NCI-H146 treated with DMSO at 0.1 percent for 48 hours (cell line): ENCODE data around the gene RUSF1.
"Not testable (repeated sequence)": the region's sequence is repeated elsewhere in the genome, so short reads cannot be mapped to it uniquely, and the experiment has no call there.

ENCODE experiments used
- DNase-seq: peaks from one replicate; lab custom pipeline; 2025; ENCODE audit not compliant: unreplicated experiment; lab: John Stamatoyannopoulos, UW

The RUSF1 gene

DNA sequence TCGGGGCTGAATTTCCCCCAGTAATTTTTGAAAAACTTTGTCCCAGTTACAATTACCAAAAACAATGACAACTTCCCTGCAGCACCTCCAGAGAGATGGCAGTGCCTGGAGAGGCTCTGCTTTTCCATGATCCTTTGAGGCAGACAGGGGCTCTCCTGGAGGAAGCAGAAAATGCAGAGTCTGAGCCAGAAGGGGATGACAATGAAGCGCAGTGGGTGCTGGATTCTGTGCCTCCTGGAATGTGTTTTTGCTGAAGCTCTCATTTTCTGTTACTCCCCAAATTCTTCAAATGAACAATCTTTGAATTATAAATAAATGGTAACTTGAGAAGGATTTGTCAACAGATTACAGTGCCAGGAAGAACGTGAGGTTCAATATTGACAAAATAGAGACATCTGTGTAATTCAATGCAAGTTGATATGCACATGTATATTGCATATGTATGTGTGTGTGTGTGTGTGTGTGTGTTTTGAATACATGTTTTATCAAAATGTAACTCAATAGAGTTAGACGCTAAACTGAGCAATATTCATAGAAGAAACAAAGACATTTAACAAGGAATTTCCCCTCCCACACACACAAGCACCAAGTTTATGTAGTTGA, 9.7 kb upstream of the RUSF1 start:
- no peak for DNase-seq

DNA sequence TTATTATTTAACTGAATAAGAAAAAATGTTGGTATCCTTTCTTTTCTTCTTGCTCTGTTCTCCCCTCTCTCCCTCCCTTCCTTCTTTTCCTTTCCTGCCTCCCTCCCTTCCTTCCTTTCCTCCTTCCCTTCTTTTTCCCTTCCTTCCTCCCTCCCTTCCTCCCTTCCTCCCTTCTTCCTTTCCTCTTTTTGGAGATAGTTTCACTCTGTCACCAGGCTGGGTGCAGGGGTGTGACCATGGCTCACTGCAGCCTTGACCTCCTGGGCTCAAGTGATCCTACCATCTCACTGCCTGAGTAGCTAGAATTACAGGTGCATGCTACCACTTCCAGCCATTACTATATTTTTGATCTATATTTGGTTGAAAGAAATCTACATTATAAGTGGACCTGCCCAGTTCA, 5.7 kb upstream of the RUSF1 start:
- DNase-seq: no peak

DNA sequence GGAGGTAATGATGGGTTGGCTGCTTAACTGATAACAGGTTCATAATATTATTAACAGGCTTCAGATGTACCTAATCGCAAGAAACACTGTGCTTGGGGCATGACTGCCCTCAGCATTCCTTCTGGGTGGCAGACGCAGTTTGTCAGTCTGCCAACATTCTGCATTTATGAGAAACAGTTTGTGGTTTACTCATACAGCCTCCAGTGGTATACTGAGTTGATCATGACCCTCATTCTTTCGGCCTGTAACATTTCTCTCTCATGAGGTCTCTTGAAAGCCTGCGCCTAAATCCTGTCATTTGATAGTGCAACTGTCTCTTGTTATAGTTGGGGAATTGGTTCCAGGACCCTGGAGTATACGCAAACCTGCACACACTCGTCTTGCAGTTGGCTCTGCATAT, 4.9 kb upstream of the RUSF1 start:
- no peak for DNase-seq

DNA sequence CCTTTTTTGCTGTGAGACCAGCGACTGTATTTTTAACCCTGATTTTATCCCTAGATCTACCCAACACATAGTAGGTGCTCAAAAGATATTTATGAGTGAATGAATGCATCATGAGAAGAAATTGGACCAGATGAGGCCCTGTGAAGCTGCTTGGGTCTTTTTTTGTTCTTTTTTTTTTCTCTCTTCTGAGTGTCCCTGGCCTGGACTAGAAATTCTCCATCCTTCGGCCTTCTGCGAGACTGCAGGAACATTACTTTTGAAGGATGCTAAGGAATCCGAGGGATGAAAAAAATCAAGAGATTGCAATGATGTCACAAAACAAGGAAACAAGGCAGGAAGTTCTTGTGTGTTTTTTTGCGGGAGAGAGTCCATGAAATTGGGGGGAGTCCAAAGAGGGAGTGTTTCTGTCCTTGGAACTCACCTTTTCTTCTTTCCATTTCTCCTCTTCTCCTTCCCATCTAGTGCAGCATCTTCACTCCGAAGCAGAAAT, 560 bp upstream of the RUSF1 start:
- no peak for DNase-seq

DNA sequence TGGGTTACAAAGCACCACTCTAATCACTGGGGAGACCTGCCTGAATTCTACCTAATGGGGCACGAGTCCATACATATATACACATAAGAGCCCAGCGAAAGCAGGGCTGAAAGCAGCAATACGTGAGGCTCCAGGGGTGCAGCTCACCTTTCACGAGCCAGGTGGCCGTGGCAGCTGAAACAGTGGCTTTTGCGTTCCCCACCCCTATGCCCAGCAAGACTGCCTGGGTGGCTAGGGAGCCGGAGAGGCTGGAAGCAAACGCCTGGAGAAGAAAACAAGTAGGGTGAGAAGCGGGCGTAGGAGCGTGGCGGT, 618 bp downstream of the RUSF1 start:
- no peak for DNase-seq

DNA sequence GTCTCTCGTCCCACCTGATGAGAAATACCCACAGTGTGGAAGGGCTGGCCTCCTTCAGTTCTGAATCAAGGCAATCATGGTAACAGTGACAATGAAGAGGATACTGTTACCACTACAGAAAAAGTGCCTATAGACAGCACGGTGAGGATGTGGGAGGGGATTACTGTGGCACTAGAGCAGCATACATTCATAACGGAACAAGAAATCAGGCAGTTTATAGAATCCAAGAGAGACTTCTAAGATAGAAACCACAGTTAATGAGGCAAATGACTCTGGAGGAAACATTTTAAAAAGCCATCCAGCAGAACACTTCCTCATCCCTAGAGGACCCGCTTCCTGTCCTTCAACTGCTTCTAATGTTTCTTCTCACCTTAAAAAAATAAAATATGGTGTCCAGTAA, 2.7 kb downstream of the RUSF1 start:
- no peak for DNase-seq

DNA sequence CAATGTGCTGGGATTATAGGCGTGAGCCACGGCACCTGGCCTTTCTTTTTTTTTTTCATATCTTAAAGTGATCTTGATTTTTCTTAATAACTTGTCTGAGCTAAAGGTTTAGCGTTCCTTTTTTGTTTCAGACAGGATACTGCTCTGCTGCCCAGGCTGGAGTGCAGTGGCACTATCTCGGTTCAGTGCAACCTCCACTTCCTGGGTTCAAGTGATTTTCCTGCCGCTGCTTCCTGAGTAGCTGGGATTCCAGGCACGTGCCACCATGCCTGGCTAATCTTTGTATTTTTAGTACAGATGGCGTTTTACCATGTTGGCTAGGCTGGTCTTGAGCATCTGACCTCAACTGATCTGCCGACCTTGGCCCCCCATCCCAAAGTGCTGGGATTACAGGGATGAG, 4.0 kb downstream of the RUSF1 start:
- no peak for DNase-seq

DNA sequence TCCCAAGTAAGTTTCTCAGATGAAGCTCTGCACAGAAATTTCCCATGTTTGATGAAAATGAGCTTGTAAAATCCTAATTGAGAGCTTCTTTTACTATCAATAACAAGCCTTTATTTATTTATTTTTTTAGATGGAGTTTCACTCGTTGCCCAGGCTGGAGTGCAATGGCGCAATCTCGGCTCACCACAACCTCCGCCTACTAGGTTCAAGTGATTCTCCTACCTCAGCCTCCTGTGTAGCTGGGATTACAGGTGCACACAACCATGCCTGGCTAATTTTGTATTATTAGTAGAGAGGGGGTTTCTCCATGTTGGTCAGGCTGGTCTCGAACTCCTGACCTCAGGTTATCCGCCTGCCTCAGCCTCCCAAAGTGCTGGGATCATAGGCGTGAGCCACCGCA, 4.6 kb downstream of the RUSF1 start:
- DNase-seq: not testable (repeated sequence)

DNA sequence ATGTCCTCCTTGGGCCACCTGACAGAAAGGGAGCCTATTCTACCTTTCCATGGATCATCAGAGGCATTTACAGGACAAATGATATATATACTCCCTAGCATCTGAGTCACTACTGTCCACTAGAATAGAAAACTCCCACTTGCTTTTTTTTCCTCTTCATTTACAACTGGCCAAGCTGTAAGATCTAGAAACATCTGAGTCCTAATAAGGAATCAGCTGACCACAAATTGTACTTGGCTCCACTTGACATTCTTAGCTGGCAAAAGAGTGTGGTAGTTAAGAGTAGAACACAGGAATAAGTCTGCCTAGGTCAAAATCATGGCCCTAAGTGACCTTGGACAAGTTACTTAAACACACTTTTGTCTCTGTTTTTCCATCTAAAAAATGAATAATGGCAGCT, 5.2 kb downstream of the RUSF1 start:
- no peak for DNase-seq

DNA sequence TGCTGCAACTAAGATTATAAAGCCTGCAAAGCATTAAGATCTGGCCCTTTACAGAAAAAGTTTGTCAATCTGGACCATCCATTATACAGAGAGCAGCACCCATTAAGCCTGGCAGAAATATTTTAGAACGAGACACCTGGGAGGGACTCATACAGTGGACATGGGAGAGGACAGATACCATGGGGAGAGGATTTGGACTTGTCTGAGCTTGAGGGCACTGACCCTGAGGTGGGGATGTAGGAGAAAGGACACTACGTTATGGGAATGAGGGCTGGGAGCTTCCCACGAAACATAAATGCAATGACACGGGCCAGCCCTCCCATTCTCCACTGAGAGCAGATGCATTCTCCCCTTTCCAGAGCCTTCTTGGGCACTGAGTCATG, 6.2 kb downstream of the RUSF1 start:
- no peak for DNase-seq

DNA sequence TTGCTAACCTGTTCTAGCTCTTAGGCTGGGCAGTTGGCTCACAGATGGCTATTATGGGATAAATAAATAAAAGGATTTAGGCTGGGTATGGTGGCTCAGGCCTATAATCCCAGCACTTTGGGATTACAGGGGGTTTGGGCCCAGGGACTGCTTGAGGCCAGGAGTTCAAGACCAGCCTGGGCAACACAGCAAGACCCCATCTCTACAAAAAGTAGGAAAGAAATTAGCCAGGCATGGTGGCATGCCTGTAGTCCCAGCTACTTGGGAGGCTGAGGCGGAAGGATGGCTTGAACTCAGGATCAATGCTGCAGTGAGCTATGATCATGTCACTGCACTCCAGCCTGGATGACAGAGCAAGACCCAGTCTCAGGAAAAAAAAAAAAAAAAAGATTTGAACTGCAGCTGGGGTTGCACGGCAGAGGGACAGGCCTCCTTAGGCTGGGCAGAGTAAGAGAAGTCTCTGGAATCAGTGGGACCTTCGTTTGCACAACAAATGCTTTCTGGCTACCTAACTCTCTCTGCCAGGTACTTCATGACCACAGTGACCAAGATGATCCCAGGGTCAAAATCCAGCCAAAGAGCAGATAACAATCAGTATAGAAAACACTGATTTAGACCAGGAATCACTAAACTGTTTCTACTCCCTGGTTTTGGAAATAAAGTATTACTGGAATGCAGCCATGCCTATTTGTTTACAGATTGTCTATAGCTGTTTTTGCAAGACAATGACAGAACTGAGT, 6.8 kb downstream of the RUSF1 start:
- DNase-seq: no peak

DNA sequence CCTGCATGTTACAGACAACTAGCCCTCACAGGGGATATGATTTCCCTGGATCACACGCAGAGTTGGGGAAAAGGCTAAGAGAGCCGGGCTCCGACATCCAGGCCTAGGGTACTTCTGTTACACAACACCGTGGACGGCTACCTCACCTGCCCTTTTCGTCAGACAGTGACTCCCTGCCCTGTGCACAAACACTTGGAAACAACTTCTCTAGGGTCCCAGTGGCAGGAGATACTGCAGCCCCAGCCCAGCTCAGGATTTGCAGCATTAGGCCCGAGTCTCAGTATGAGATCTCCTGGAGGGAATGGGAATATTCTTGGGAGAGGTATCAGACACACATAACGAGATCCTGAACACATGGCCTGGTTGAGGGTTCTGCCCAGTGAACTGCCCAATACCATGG, 8.3 kb downstream of the RUSF1 start:
- no peak for DNase-seq

DNA sequence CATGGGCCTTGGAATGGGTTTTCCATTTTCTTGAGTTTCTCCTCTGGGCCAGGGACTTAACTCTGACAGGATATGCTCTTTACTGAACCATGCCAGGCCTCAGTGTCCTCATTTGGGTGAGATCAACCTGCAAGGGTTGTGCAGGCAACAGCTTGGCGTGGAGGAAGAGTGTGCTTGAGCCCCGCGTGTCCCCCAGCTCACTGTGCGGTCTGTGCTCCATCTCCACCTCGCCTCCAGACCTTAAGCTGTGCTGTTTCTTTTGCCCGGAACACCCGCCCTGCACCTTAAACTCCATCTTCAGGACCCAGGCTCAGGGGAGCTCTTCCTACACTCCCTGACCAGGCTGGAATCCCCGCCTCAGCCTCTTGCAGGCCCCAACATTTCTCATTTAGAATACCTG, 9.7 kb downstream of the RUSF1 start:
- DNase-seq: no peak

DNA sequence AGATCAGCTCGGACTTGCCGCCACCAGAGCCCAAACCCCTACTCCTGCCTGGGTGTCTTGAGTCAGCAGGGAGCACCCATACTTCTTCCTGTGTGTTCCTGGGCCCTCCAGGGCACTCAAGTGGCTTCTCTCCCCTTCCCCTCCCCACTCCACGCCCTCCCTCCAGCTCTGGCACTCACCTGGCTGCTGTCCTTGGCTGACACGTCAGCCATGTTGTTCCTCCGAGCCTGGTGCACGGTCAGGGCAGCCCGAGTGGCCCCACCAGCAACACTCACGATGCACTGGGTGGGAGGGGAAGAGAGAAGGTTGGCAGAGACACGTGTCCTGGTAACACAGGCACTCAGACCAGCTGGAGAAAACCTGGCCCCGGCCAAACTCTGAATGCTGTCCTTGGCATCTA, 11.5 kb downstream of the RUSF1 start:
- no peak for DNase-seq

DNA sequence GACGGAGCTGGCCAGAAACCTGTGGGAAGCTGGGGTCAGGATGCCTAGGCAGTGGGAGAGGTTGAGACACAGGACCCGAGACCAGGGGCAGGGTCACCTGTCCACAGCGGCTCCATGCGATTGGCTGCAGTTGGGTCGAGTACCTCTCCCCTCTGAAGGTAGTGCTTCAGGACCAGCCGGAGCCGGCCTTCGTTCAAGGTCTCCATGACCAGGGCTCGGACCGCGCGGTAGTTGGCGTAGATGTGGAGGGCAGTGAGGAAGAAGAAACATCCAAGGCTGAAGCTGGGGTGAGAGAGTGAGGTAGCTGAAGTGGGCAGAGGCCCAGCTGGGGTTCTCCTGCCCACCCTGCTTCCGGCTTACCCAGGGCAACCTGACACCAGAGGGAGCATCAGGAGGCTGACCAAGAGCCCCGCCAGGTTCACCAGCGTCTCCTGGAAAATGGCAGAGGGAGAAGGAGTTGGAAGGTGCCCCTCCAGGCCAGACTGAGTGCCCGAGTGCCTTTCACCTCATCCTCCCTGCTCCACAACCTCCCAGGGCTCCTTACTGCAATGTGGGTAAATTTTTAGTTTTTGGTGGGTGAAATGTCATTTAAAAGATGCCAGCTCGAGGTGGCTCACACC, 14.6 kb downstream of the RUSF1 start:
- DNase-seq: no peak

DNA sequence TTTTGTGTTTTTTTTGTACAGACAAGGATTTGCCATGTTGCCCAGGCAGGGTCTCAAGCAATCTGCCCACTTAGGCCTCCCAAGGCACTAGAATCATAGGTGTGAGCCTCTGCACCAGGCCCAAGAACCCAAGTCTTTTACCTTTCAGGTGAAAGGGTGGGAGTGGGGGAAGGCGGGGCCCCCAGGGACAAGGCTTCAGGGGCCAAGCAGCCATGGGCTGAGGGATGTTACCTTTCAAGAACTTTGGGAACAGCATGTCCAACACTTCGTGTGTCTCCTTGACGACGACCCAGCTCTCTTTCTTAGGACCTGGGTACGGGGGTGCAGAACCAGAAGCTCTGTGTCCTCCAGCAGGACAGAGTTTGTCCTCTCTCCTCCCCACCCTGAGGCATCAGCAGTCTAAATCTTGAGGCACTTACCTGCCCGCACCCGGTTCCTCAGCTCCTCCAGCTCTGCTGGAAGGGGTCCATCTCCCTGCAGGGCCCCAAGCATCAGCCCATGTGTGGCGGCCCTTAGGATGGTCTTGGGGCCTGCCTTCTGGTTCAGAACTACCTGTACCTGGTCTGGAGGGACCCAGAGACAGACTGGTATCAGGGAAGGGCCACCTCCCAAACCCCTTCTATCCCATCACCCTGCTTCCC, 16.3 kb downstream of the RUSF1 start:
- no peak for DNase-seq

DNA sequence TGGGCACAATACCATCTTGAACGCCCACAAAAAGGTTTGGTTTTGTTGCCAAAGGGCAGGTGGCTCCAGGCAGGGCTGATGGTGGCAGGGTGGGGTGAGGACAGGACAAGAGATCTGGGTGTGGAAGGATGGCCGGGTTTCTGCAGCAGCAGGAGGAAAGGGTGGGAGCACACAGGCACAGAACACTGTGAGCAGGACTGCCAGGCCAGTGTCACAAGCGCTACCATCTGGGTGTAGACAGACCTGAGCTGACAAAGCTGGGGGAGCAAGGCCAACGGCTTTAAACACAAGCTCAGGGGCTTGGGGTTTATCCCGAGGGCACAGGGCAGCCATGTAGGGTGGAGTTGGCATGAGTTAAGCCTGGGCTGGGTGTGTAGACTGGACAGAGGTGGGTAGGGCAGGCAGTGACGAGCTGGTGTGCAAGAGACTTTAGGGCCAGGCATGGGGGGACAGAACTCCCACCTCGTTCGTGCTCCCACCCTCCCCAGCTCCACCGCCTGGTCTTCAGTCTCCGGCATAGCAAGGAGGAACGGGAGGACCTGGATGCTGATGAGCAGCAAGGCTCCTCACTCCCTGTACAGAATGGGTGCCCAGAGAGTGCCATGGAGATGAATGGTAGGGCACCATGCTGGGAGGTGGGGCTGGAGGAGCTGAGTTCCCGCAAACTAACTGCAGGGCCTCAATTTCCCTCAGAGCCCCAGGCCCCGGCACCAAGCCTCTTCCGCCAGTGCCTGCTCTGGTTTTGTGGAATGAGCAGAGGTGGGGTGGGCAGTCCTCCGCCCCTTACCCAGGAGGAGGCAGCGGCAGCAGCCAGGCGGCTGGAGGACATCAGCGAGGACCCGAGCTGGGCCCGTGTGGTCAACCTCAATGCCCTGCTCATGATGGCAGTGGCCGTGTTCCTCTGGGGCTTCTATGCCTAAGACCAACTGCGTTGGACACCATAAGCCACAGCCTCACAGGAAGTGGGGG, 18.3 kb downstream of the RUSF1 start:
- DNase-seq: no peak

DNA sequence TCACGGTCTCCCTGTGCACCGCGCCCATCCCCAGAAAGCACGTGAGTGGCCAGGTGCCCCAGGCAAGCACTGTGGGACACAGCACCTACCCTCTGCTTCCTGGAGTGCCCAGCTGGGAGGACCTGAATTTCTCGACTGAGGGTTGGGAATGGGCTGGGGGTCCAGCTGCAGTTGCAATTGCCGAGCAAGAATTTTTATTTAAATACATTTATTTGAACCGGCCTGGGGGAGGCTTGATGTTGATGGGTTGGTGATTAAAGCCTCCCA, 19.0 kb downstream of the RUSF1 start:
- DNase-seq: no peak

DNA sequence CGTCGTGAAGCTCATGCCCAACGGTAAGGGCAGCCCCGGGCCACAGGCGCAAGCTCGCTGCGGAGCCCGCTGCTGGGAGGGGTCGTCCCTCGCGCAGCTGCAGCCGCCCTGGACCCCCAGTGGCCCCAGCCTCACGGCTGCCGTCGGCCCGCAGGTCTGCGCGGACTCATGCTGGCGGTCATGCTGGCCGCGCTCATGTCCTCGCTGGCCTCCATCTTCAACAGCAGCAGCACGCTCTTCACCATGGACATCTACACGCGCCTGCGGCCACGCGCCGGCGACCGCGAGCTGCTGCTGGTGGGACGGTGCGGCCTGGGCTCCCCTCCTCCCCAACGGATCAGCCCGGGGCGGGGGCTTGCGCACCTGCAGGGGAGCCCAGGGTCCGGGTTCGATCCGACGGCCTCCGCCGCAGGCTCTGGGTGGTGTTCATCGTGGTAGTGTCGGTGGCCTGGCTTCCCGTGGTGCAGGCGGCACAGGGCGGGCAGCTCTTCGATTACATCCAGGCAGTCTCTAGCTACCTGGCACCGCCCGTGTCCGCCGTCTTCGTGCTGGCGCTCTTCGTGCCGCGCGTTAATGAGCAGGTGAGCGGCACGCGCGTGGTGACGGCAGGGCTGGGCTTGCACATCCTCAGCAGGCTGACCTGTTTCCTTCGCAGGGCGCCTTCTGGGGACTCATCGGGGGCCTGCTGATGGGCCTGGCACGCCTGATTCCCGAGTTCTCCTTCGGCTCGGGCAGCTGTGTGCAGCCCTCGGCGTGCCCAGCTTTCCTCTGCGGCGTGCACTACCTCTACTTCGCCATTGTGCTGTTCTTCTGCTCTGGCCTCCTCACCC, 19.5 kb downstream of the RUSF1 start:
- no peak for DNase-seq

DNA sequence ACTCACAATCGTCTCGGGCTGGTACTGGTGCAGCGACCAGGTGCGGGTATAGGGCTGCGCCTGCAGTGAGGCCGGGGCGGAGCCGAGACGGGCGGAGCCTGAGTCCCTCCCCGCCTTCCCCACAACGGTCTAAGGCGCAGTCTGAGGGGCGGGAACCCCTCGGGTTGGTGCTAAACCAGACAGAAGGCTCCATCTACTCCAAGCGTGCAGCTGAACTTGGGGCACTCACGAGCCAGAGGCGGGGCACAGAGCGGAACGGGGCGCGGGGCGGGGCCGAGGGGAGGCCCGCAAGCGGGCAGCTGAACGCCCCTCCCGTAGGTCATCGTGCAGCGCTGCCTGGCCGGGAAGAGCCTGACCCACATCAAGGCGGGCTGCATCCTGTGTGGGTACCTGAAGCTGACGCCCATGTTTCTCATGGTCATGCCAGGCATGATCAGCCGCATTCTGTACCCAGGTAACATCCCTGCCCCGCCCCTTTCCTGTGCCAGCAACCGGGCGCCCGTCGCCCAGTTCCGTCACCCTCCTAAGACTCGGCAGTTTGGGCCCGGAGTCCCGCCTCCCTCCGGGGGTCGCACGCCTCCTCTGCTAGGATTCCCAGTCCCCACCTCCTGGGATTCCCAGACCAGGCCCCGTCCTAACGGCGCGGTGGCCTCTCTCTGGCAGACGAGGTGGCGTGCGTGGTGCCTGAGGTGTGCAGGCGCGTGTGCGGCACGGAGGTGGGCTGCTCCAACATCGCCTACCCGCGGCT, 20.3 kb downstream of the RUSF1 start:
- DNase-seq: peak; percentile 78
